Large intestine (tissue), 3 donors: ENCODE data around the gene DCTPP1. TPM values are rescaled to one million over a fixed set of nuclear protein-coding genes. Genes with fewer than 3 reads are reported as not detected.
"Not testable (repeated sequence)": the region's sequence is repeated elsewhere in the genome, so short reads cannot be mapped to it uniquely, and the experiment has no call there.

Experiments
- DNase-seq, 2 donors: peaks; one replicate each; pipeline versions ENCODE4 v3.0.0 to v3.0.0-alpha.2; 2013
- H3K27ac ChIP-seq: one replicate; pipeline ENCODE4 v1.5.1; 2013; ENCODE audit warnings: low read length
- H3K27me3 ChIP-seq: 2 replicates; pipeline ENCODE4 v1.6.1; 2013; ENCODE audit warnings: low read length; ENCODE audit not compliant: control insufficient read depth, insufficient read depth
- H3K36me3 ChIP-seq: 2 replicates; pipeline ENCODE4 v1.6.1; 2013; ENCODE audit warnings: low read length; ENCODE audit not compliant: control insufficient read depth, insufficient read depth
- H3K4me1 ChIP-seq: one replicate; pipeline ENCODE4 v1.6.1; 2013; ENCODE audit warnings: low read length; ENCODE audit not compliant: control insufficient read depth, insufficient read depth
- H3K4me3 ChIP-seq: one replicate; pipeline ENCODE4 v1.5.1; 2013; ENCODE audit warnings: low read length
- H3K9me3 ChIP-seq: one replicate; pipeline ENCODE4 v1.6.1; 2013; ENCODE audit warnings: mild to moderate bottlenecking, low read depth, low read length, moderate library complexity; ENCODE audit not compliant: control insufficient read depth
- WGBS: methylation state at CpG from one replicate; pipeline ENCODE4 v1.1.5; 2013; ENCODE audit warnings: low lambda C conversion rate; ENCODE audit not compliant: insufficient coverage; 5-methylcytosine and 5-hydroxymethylcytosine counted together
- polyA plus RNA-seq: library from polyadenylated mRNA; unstranded; fragments of 120-200 nt; gene quantifications from one replicate; pipeline ENCODE4 v1.2.1, GENCODE V29; 2013

The DCTPP1 gene
- polyA plus RNA-seq, 1 donor: 41.6 TPM

DNA sequence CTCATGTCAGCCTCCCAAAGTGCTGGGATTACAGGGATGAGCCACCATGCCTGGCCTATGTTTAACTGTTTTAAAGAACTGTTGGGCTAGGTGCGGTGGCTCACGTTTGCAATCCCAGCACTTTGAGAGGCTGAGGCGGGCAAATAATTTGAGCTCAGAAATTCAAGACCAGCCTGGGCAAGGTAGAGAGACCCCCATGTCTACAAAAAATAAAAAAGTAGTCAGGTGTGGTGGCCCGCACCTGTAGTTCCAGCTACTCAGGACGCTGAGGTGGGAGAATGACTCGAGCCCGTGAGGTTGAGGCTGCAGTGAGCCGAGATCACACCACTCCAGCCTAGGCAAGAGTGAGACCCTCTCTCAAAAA lies 40.8 kb upstream of the DCTPP1 start:
- Histone ChIP-seq H3K9me3 (peaks cover 4% of the 10 kb centered on the region), H3K4me3 (no peak overlapping the region), H3K36me3 (no peaks in the 10 kb centered on the region), H3K27ac (no peak overlapping the region), H3K27me3 (peaks cover 19% of the 10 kb centered on the region), H3K4me1 (peaks cover 6% of the 10 kb centered on the region)
- no peak for DNase-seq
- WGBS: no CpG with 5 or more reads among the region's 8 CpGs

DNA sequence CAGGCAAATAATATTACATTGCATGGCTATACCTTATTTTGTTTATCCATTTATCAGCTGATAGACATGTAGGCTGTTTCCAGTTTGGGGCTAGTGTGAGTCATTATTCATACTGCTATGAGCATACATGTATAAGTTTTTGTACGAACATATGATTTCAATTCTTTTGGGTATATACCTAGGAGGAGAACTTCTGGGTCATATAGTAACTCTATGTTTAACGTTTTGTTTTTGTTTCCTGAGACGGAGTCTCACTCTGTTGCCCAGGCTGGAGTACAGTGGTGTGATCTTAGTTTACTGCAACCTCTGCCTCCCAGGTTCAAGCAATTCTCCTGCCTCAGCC lies 40.3 kb upstream of the DCTPP1 start:
- Histone ChIP-seq H3K4me1 (peaks cover 6% of the 10 kb centered on the region), H3K27ac (no peak overlapping the region)
- no CpG with 5 or more reads among the region's 3 CpGs for WGBS

DNA sequence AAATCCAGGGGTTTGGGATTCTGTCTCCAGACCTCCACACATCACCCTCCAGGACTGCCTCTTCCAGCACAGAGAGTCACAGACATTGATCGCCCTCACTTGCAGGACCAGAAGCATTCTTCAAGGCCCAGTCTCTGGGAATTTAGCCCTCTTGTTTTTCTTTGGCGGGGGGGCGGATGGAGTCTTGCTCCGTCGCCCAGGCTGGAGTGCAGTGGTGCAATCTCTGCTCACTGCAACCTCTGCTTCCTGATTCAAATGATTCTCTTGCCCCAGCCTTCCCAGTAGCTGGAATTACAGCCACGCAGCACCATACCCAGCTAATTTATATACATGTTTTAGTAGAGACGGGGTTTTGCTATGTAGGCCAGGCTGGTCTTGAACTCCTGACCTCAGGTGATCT lies 34.2 kb upstream of the DCTPP1 start:
- Histone ChIP-seq H3K9me3 (no peaks in the 10 kb centered on the region), H3K36me3 (no peaks in the 10 kb centered on the region), H3K27ac (no peak overlapping the region), H3K27me3 (no peaks in the 10 kb centered on the region), H3K4me3 (no peak overlapping the region), H3K4me1 (peaks cover 2% of the 10 kb centered on the region)
- DNase-seq: no peak
- no CpG with 5 or more reads among the region's 7 CpGs for WGBS

More for the DNA sequence above, 40.3 kb upstream of the DCTPP1 start:
- peaks cover 4% of the 10 kb centered on the region for H3K9me3 ChIP-seq
- peaks cover 16% of the 10 kb centered on the region for H3K27me3 ChIP-seq
- H3K4me3 ChIP-seq: no peak overlapping the region
- DNase-seq: no peak
- H3K36me3 ChIP-seq: no peaks in the 10 kb centered on the region

DNA sequence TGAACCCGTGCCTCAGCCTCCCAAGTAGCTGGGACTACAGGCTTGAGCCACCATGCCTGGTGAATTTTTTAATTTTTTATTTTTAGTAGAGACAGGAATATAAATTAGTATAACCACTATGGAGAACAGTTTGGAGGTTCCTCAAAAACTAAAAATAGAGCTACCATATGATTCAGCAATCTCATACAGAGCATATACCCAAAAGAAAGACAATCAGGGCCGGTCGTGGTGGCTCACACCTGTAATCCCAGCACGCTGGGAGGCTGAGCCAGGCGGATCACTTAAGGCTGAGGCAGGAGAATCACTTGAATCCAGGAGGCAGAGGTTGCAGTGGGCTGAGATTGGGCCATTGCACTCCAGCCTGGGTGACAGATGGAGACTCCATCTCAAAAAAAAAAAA lies 31.6 kb upstream of the DCTPP1 start:
- H3K27ac ChIP-seq, H3K9me3 ChIP-seq, H3K4me1 ChIP-seq, H3K4me3 ChIP-seq, H3K36me3 ChIP-seq, H3K27me3 ChIP-seq, DNase-seq: not testable (repeated sequence)
- WGBS: no CpG with 5 or more reads among the region's 5 CpGs

DNA sequence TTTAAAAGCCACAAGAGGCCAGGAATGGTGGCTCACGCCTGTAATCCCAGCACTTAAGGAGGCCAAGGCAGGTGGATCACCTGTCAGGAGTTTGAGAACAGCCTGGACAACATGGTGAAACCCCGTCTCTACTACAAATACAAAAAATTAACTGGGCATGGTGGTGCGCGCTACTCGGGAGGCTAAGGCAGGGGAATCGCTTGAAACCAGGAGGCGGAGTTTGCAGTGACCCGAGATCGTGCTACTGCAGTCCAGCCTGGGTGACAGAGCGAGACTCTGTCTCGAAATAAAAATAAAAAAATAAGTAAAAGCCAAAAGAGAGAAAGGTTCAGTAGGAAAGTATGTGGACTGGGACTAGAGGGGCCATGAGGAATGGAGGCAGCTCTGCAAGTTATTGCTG lies 29.6 kb upstream of the DCTPP1 start:
- H3K4me3 ChIP-seq: no peak overlapping the region
- H3K9me3 ChIP-seq: no peaks in the 10 kb centered on the region
- no peak overlapping the region for H3K27ac ChIP-seq
- WGBS: no CpG with 5 or more reads among the region's 11 CpGs
- H3K36me3 ChIP-seq: no peaks in the 10 kb centered on the region
- no peak for DNase-seq
- no peaks in the 10 kb centered on the region for H3K27me3 ChIP-seq
- peaks cover 14% of the 10 kb centered on the region for H3K4me1 ChIP-seq

DNA sequence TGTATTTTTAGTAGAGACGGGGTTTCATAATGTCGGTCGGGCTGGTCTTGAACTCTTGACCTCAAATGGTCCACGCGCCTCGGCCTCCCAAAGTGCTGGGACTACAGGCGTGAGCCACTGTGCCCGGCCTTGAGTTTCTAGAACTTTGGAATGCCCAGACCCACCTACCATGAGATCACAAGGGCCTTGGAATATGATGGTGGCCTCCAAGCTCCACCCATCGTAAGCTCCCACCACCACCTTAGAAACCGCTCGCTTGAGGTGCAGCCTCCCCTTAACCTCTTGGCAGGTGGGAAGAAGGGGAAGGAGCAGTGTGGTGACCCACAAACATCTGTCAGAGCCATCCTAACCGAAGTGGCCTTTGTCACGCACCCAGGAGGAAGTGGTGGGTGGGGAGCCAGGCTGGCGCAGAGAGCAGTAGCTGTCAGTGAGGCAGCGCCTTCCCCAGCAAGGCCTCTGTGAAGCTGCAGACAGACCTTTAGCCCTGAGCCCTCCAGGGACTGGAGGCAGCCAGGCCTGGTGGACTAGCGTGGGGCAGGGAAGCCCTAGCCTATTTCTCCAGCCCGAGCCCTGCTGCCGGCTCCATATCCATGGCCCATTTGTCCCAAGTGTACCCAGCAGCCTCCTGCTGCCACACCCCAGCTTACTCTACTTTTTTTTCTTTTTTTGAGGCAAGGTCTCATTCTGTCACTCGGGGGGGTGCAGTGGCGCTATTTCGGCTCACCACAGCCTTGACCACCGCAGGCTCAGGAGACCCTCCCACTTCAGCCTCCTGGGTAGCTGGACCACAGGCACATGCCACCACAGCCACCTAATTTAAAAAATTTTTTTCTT lies 28.9 kb upstream of the DCTPP1 start:
- peak; percentile 48 to 71 for DNase-seq
- Histone ChIP-seq H3K4me3 (no peak overlapping the region), H3K27ac (no peak overlapping the region), H3K4me1 (peaks cover 21% of the 10 kb centered on the region), H3K27me3 (no peaks in the 10 kb centered on the region), H3K36me3 (no peaks in the 10 kb centered on the region), H3K9me3 (no peaks in the 10 kb centered on the region)
- WGBS: no CpG with 5 or more reads among the region's 22 CpGs

DNA sequence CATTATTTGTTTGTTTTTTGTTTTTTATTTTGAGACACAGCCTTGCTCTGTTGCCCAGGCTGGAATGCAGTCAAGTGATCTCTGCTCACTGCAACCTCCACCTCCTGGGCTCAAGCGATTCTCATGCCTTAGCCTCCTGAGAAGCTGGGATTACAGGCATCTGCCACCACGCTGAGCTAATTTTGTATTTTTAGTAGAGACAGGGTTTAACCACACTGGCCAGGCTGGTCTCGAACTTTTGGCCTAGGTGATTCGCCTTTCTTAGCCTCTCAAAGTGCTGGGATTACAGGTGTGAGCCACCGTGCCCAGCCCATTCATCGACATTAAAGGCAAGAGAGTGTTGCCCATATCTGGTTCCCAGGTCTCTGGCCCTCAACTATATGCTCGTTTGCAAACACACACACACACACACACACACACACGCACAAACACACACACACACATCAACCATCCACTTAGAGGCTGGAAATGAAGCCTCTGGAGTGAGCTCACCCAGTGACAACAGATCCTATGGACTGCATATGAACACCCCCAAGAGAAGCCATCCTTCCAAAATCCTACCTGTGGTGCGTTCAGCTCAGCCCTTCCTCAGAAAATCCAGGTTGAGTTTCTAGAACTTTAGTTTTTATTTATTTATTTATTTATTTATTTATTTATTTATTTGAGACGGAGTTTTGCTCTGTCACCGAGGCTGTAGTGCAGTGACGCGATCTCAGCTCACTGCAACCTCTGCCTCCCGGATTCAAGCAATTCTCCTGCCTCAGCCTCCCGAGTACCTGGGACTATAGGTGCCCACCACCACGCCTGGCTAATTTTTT lies 28.1 kb upstream of the DCTPP1 start:
- Histone ChIP-seq H3K36me3 (no peaks in the 10 kb centered on the region), H3K27me3 (no peaks in the 10 kb centered on the region), H3K27ac (no peak overlapping the region), H3K4me1 (peaks cover 28% of the 10 kb centered on the region), H3K9me3 (no peaks in the 10 kb centered on the region), H3K4me3 (no peak overlapping the region)
- WGBS: no CpG with 5 or more reads among the region's 16 CpGs
- DNase-seq: no peak

DNA sequence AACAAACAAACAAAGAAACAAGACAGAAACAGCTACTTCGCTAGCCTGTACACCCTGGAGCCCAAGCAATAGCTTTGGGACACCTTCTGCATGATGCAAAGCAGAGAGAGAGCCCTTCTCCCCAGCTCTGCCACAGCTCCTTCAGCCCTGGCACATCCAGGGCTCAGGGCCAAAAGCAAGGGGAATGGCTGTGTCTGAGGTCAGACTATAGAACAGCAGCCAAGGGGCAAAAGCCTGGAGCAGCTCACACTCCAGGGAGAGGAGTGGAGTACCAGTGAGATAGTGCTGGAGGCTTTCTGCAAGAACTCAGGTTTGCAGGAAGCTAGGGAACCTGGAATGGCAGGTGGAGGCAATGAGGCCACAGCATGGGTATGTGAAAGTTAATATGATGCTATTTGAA lies 27.4 kb upstream of the DCTPP1 start:
- no peaks in the 10 kb centered on the region for H3K9me3 ChIP-seq
- no peak overlapping the region for H3K27ac ChIP-seq
- WGBS: no CpG with 5 or more reads among the region's 1 CpG
- H3K36me3 ChIP-seq: no peaks in the 10 kb centered on the region
- DNase-seq: no peak
- H3K4me1 ChIP-seq: peaks cover 31% of the 10 kb centered on the region
- H3K4me3 ChIP-seq: no peak overlapping the region
- no peaks in the 10 kb centered on the region for H3K27me3 ChIP-seq

DNA sequence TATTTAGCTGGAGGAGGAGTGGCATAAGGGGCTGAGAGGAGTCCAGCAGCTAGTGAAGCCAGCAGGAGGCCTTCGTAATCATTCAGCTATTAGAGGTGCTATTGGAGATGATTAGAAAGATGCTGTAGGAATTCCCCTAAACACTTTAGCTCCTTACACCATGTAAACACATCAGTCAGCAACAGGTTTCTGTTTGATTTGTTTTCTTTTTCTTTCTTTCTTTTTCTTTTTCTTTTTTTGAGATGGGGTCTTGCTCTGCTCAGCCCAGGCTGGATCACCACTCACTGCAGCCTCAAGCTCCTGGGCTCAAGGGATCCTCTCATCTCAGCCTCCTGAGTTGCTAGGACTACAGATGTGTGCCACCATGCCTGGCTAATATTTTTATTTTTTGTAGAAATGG lies 26.5 kb upstream of the DCTPP1 start:
- Histone ChIP-seq H3K4me3 (no peak overlapping the region), H3K4me1 (peaks cover 31% of the 10 kb centered on the region)
- no CpG with 5 or more reads among the region's 1 CpG for WGBS

DNA sequence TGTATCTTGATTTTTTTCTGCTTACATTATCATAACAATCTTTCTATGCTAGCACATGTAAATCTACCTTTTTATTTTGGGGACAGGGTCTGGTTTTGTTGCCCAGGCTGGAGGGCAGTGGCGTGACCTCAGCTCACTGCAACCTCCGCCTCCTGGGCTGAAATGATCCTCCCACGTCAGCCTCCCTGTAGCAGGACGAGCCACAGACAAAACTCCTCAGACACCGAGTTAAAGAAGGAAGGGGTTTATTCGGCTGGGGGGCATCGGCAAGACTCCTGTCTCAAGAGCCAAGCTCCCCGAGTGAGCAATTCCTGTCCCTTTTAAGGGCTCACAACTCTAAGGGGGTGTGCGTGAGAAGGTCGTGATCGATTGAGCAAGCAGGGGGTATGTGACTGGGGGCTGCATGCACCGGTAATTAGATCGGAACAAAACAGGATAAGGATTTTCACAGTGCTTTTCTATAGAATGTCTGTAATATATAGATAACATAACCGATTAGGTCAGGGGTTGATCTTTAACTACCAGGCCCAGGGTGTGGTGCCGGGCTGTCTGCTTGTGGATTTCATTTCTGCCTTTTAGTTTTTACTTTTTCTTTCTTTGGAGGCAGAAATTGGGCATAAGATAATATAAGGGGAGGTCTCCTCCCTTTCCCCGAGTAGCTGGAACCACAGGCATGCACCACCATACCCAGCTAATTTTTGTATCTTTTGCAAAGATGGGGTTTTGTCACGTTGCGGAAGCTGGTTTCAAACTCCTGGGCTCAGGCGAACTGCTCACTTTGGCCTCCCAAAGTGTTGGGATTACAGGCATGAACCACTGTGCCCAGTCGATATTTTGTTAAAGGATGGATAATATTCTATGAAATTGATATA lies 23.1 kb upstream of the DCTPP1 start:
- DNase-seq: peak in 1 of 2 donors; percentile 15
- H3K36me3 ChIP-seq, H3K27me3 ChIP-seq, H3K4me3 ChIP-seq, H3K9me3 ChIP-seq: not testable (repeated sequence)
- Histone ChIP-seq H3K4me1 (peaks cover 45% of the 10 kb centered on the region), H3K27ac (peak overlapping the region; percentile 51)
- no CpG with 5 or more reads among the region's 20 CpGs for WGBS

More for the DNA sequence above, 26.5 kb upstream of the DCTPP1 start:
- Histone ChIP-seq H3K36me3 (no peaks in the 10 kb centered on the region), H3K27me3 (no peaks in the 10 kb centered on the region), H3K9me3 (no peaks in the 10 kb centered on the region), H3K27ac (no peak overlapping the region)
- no peak for DNase-seq
